Sigmoid colon (tissue), 3 donors: ENCODE results near the gene DAPK1.

Experiments used
- CTCF ChIP-seq, 4 experiments: fragments of 450-650 bp in 3 of 4; fragments of 200-600 bp in 1 of 4; IDR thresholded peaks; one replicate each; pipeline ENCODE4 v1.5.1; 2016 to 2019; ENCODE audit warnings: antibody characterized with exemption in 4 of 4, mild to moderate bottlenecking in 3 of 4, moderate library complexity in 2 of 4
- POLR2A ChIP-seq, 2 donors: fragments of 450-650 bp; IDR thresholded peaks; one replicate each; pipeline ENCODE4 v1.6.1; 2016; ENCODE audit warnings: antibody characterized with exemption in 2 of 2, mild to moderate bottlenecking in 2 of 2, moderate library complexity in 2 of 2

GRCh38 chr9:87515588-87516221 lies 18.0 kb downstream of the DAPK1 start:
- no peak for TF ChIP-seq CTCF (IDR thresholded peaks at IDR 0.05)
- no peak for TF ChIP-seq POLR2A (IDR thresholded peaks at IDR 0.05)
